NCI-H2196 treated with DMSO at 0.1 percent for 48 hours (cell line): ENCODE results near the gene TIMM10B.
A peak's percentile ranks its signal among the peaks of the same experiment; 100 is the strongest.
"Not testable (repeated sequence)": the region's sequence is repeated elsewhere in the genome, so short reads cannot be mapped to it uniquely, and the experiment has no call there.

Source experiments
- DNase-seq: peaks from one replicate; lab custom pipeline; 2025; ENCODE audit not compliant: unreplicated experiment; lab: John Stamatoyannopoulos, UW

Gene TIMM10B

DNA sequence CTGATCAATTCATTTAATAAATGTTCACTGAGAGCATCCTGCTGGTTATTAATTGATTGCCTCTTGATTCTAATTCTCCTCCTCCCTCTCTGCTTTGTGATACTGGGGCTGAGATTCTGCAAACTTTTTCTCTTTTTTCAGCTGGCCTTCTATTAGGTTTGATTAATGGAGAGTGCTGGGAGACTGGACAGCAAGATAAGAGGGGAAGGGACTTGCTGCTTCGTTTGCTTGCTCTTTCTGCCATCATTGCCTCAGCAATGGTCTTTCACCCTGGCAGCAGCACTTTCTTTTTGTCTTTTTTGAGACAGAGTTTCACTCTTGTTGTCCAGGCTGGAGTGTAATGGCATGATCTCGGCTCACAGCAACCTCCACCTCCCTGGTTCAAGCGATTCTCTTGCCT is 22.9 kb downstream of the TIMM10B start:
- DNase-seq = no peak

DNA sequence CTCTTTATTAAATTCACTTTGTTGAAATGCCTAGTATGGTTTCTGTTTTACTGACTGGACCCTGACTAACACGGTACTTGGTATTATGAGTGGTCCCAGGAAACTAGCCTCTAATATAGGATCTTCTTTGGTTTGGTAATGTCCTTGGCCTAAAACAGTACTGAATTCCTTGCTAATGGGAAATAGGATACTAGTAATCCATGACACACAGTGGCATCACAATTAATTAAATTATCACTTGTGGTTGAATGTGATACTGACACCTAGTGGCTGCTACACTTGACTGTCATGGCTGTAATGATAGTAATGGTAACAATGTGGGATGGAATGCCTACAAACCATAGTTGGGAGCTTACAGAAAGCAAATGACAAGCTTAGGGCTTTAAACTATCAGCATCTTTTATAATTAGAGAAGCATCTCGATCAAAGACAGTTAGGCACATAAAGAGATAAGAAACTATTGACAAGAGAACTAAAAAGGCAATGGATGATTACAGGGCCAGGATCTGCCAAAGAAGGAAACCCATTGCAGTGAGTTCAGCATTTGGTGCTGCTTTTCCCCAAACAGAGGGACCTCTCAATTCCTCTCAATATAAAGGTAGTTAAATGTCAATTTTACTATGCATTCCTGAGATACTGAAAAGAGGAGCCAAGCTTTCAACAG is 24.4 kb downstream of the TIMM10B start:
- DNase-seq = peak; percentile 42

DNA sequence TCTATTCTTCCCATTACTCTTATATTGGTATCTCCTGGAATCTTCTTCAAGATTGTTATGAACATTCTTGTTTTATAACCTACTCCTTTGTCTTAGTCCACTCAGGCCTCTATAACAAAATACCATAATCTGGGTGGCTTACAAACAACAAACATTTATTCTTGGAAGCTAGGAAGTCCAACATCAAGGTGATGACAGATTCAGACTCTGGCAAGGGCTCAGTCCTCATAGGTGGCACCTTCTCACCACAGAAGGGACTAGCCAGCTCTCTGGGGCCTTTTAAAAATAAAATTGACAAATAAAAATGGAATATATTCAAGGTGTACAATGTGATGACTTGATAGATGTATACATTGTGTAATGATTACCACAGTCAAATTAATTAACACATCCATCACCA is 35.6 kb downstream of the TIMM10B start:
- DNase-seq = no peak

- DNase-seq = no peak
Measured at GRCh38 chr11:6520265-6520664, 39.0 kb downstream of the TIMM10B start.

GRCh38 chr11:6521946-6522345 is 40.6 kb downstream of the TIMM10B start:
- DNase-seq = not testable (repeated sequence)

- DNase-seq = no peak
Measured at GRCh38 chr11:6523253-6523652, 42.0 kb downstream of the TIMM10B start.

GRCh38 chr11:6526411-6527135 is 45.3 kb downstream of the TIMM10B start:
- DNase-seq = no peak

DNA sequence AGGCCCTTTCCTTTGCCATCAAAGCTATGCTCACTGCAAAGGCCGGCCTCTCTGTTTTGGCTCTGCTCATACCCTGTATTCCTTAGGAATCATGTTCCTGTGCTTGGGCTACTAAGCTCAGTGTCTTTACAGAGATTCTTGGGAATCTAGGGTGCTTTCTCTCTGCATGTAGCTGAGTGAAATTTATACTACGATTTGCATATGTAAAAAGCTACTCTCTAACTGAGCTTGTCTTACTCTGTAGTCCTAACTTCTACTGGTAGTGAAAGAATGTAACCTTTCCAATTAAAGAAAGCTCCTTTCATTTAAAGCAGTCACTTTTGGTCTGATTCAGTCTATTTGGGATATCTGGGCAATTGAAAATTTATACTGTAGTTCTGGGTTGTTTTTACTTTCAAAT is 48.0 kb downstream of the TIMM10B start:
- DNase-seq = no peak

- DNase-seq = no peak
Measured at GRCh38 chr11:6530848-6531247, 49.5 kb downstream of the TIMM10B start.

GRCh38 chr11:6531267-6531752 is 50.0 kb downstream of the TIMM10B start:
- DNase-seq = peak; percentile 21
